GM21717 (cell line): ENCODE data around the gene MAN1C1.

Experiments used
- ATAC-seq: cut with Tn5 transposase; IDR thresholded peaks from one replicate; pipeline ENCODE4 v1.9.1; 2021; ENCODE audit warnings: mild to moderate bottlenecking, moderate library complexity; ENCODE audit not compliant: unreplicated experiment

Gene MAN1C1

GRCh38 chr1:25711555-25712298 is 95.1 kb downstream of the MAN1C1 start:
- ATAC-seq = no peak

- no peak for ATAC-seq
These were observed 95.8 kb downstream of the MAN1C1 start for GRCh38 chr1:25712299-25712970.

GRCh38 chr1:25713961-25714360 is 97.4 kb downstream of the MAN1C1 start:
- no peak for ATAC-seq

GRCh38 chr1:25714372-25714931 is 97.9 kb downstream of the MAN1C1 start:
- ATAC-seq = no peak

DNA sequence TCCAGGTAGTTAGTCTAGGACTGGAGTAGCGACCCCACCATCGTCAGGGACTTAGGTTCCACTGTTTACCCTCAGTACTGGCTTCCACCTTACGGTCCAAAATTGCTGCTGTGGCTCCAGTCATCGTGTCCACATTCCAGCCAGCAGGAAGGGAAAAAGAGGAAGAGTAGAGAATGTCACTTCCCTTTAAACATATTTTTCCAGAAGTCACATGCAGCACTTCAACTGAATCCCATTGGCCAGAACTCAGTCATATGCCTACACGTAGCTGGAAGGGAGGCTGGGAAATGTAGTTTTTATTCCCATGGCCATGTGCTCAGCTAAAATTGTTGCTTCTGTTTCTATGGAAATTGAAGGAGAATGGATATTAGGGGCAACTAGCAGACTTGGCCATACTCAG is 99.3 kb downstream of the MAN1C1 start:
- no peak for ATAC-seq

- ATAC-seq = no peak
These were observed 99.7 kb downstream of the MAN1C1 start for GRCh38 chr1:25716320-25716719.

DNA sequence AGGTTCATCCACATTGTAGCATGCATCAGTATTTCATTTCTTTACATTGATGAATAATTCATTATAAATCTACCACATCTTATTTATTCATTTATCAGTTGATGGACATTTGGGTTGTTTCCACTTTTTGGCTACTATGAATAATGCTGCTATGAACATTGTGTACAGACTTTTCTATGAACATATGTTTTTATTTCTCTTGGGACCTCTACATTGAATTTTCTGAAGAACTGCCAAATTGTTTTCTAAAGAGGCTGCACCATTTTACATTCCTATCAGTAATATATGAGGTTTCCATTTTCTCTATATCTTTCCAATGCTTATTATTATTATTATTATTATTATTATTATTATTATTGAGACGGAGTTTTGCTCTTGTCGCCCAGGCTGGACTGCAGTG is 102.1 kb downstream of the MAN1C1 start:
- no peak for ATAC-seq

- no peak for ATAC-seq
These were observed 104.0 kb downstream of the MAN1C1 start for GRCh38 chr1:25720624-25721023.

GRCh38 chr1:25723250-25723880 is 106.8 kb downstream of the MAN1C1 start:
- no peak for ATAC-seq

- no peak for ATAC-seq
These were observed 107.6 kb downstream of the MAN1C1 start for GRCh38 chr1:25724201-25724600.

DNA sequence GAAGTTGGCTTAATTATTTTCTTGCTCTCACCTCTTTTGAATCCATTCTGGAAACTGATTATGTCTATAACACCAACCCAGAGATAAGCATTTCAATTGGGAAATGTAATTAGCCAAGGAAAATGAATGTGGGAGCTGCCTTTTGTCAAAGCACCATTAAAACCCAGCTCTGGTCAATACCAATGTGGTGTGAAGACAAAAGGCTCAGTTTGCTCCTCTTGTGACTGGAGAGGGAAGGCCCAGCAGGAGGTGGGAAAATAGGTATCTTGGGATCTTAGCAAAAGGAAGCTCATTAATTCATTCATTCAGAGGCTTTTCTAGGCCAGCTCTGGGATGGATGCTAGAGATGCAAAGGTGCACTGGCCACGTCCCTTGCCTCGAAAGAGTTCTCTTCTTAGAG is 108.4 kb downstream of the MAN1C1 start:
- no peak for ATAC-seq

GRCh38 chr1:25725482-25725881 is 108.9 kb downstream of the MAN1C1 start:
- ATAC-seq = no peak

- no peak for ATAC-seq
These were observed 110.5 kb downstream of the MAN1C1 start for GRCh38 chr1:25727088-25727487.

DNA sequence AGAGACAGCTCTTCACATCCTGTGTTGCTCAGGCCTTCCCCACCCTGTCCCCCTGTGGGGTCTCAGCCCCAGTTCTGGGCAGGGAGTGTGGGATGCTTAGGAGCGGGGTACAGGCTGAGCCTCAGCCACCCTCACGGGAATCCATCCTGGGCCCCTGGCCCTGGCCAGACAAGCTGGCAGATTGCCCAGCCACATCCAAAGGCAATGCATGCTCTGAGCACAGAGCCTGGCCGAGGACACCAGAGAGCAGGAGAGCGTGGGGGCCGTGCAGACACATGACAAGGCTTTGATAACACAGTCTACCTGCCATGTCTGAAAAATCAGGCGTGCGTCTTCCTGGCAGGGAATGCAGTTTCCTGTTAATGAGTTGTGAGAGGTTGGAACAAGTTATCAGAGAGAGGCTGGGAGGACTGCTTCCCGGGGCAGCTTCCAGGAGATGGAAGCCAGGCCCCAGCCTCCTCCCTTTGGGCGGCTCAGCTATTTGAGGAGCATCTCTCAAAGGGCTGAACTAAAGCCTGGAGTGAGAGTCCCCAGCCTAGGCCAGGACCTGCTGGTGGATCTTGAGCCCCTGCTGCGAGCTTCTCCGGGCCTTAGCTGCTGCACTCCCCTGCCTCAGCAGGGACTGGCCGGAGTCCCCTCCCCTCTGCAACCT is 111.2 kb downstream of the MAN1C1 start:
- no peak for ATAC-seq

DNA sequence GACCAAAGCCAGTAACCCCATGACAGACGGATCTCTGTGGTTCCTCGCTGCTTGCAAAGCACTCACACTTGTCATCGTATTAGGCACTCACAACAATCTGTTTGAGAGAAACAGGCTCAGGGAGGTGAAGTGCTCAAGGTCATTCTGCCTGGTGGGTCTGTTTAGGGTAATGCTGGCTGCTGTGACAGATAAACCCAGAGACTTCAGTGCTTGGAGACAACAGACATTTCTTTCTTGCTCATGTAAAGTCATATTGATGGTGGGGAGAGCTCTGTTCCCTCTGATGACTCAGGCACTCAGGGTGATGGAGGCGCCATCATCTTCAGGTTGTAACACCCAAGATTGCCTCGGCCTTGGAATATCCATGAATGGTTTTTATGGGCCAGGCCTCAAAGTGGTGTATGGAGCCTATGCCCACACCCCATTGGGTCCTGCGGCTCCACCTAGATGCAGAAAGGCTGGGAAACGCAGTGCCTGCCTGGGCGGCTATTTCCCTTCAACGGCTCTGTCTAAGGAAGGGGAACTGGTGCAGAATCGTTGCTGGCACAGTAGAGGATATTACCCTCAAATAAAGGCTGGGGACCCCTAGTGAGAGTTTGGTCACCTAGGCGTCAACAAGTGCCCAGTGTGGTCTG is 111.8 kb downstream of the MAN1C1 start:
- ATAC-seq = no peak

- no peak for ATAC-seq
These were observed 112.5 kb downstream of the MAN1C1 start for GRCh38 chr1:25729045-25729444.

DNA sequence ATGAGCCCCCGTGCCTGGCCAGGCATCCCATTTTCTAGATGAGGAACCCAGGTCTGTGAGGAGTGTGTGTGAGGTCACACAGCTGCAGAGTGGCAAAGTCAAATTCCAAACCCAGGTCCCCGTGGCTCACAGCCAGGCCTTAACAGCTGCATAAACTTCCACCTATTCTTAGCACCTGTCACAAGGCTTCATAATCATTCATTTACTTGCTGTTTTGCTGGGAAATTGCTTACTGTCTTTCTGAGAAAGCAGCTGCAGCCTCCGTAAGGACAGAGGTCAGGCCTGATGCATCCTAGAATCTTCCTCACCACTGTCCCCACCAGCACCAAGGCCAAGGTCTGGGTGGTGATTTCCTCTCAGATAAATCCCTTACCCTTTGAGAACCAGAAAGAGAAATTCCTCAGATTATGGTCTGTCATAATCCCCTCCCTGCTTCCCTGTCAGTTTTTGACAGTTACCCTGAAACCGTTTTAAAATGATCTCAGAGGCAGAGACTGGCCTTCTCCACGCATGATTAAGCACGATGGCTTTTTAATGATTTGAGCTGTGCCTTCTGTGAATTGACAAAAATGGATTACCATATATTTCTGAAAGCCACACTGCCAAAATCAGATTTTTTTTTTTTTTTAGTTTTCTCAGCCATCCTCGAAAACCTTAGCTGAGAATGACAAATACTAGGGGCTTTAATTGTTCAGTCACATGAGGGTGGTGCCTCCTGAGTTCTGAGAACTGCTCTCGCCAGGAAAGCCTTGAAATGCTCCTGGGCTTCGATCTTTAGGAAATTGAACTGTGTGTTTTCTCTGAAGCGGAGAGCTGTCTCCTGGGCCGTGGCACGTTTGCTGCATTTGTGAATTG is 113.4 kb downstream of the MAN1C1 start:
- no peak for ATAC-seq

DNA sequence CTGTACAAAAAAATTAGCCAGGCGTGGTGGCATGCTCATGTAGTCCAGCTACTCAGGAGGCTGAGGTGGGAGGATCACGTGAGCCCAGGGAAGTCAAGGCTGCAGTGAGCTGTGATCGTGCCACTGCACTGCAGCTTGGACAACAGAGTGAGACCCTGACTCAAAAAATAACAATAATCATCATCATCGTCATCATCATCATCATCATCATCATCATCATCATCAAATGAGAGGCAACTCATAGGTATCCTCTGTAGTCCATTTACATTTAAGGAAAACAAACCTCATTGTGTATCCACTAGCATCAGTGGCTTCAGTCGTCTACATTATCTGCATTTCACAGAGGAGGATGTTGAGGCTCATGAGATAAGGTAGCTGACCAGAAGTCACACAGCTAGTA is 114.6 kb downstream of the MAN1C1 start:
- ATAC-seq = no peak

- ATAC-seq = no peak
These were observed 115.2 kb downstream of the MAN1C1 start for GRCh38 chr1:25731626-25732370.
